Testis (tissue), 3 donors: ENCODE measurements around the gene ATF2. TPM values are rescaled to one million over a fixed set of nuclear protein-coding genes. Genes with fewer than 3 reads are reported as not detected.

Source experiments
- DNase-seq: peaks from one replicate; pipeline ENCODE4 v3.0.0-alpha.2; 2019
- H3K27ac ChIP-seq, 2 donors: fragments of 200-600 bp; sonication (generic); one replicate each; pipeline ENCODE4 v1.5.1; 2019
- H3K27me3 ChIP-seq: fragments of 200-600 bp; sonication (generic); one replicate; pipeline ENCODE4 v1.5.1; 2019
- H3K36me3 ChIP-seq: fragments of 200-600 bp; sonication (generic); one replicate; pipeline ENCODE4 v1.5.1; 2017; ENCODE audit warnings: low read depth; ENCODE audit errors: missing control alignments
- H3K4me1 ChIP-seq: fragments of 200-600 bp; sonication (generic); one replicate; pipeline ENCODE4 v1.5.1; 2019
- H3K4me3 ChIP-seq, 2 donors: fragments of 200-600 bp; sonication (generic); one replicate each; pipeline ENCODE4 v1.5.1; 2017 to 2019
- H3K9me3 ChIP-seq: fragments of 200-600 bp; sonication (generic); one replicate; pipeline ENCODE4 v1.5.1; 2017
- CTCF ChIP-seq, 3 experiments: fragments of 450-650 bp in 2 of 3; fragments of 200-600 bp in 1 of 3; sonication (generic) in 1 of 3; IDR thresholded peaks; one replicate each; pipeline ENCODE4 v1.5.1; 2016 to 2019; ENCODE audit warnings: antibody characterized with exemption in 3 of 3, mild to moderate bottlenecking in 2 of 3, moderate library complexity in 1 of 3
- POLR2A ChIP-seq: fragments of 450-650 bp; IDR thresholded peaks from one replicate; pipeline ENCODE4 v1.6.1; 2017; ENCODE audit warnings: antibody characterized with exemption, mild to moderate bottlenecking, moderate library complexity
- WGBS, 2 donors: methylation state at CpG; one replicate each; pipeline ENCODE4 v1.1.5; 2018; 5-methylcytosine and 5-hydroxymethylcytosine counted together
- intact Hi-C: fragments of 100-400 bp; cut with DNase I; formaldehyde crosslinking; loops from one replicate; pipeline ENCODE4 v1.15.1; 2023; ENCODE audit warnings: low total_unique reads
- polyA plus RNA-seq: library from polyadenylated mRNA; stranded (reverse); fragments of 350-450 nt; fragmentation: Illumina TruSeq; extraction: RNeasy Lipid Tissue Mini Kit (QIAGEN cat#74804); gene quantifications from one replicate; pipeline ENCODE4 v1.2.3, GENCODE V29; 2014; ENCODE audit warnings: low read depth, low replicate concordance; ENCODE audit not compliant: insufficient read depth
- total RNA-seq, 2 donors: library from RNA; depleted of rRNA; stranded (reverse); fragments of >200 nt; gene quantifications; one replicate each; pipeline ENCODE4 v1.2.3, GENCODE V29; 2016

ATF2 gene
- total and polyA plus RNA-seq, 3 donors from 2014 or later: 59.9 to 92.2 (median 83.0) TPM

GRCh38 chr2:175167076-175167791 lies 769 bp downstream of the ATF2 start:
- TF ChIP-seq POLR2A: no peak
- TF ChIP-seq CTCF (IDR thresholded peaks at IDR 0.05): no peak
- H3K36me3 ChIP-seq: no peaks in the 10 kb centered on the region
- 0% methylated on average over 19 to 32 of the region's 32 CpGs for WGBS, 2 donors
- intact Hi-C loops: no loop called here
- no peaks in the 10 kb centered on the region for H3K27me3 ChIP-seq
- no peak for DNase-seq
- peak overlapping the region; percentile 92 to 97 for H3K4me3 ChIP-seq
- peak overlapping the region; percentile 95 to 99 for H3K27ac ChIP-seq
- H3K4me1 ChIP-seq: peaks cover 9% of the 10 kb centered on the region
- H3K9me3 ChIP-seq: no peaks in the 10 kb centered on the region

- TF ChIP-seq CTCF (IDR thresholded peaks at IDR 0.05) (no peak), POLR2A (no peak)
- H3K4me1 ChIP-seq: peaks cover 9% of the 10 kb centered on the region
- WGBS, 2 donors: 31 to 34% methylated on average over 9 of the region's 9 CpGs
Observed at GRCh38 chr2:175166216-175166824, 1.7 kb downstream of the ATF2 start.

GRCh38 chr2:175164235-175164634 lies 3.8 kb downstream of the ATF2 start:
- intact Hi-C loops: no loop called here
- H3K27ac ChIP-seq: no peak overlapping the region
- TF ChIP-seq POLR2A (no peak), CTCF (IDR thresholded peaks at IDR 0.05) (no peak)
- H3K9me3 ChIP-seq: no peaks in the 10 kb centered on the region
- no peak for DNase-seq
- 86% methylated on average over 8 of the region's 8 CpGs for WGBS, 2 donors
- no peaks in the 10 kb centered on the region for H3K36me3 ChIP-seq
- peaks cover 9% of the 10 kb centered on the region for H3K4me1 ChIP-seq
- no peak overlapping the region for H3K4me3 ChIP-seq
- H3K27me3 ChIP-seq: no peaks in the 10 kb centered on the region

More at GRCh38 chr2:175166216-175166824, 1.7 kb downstream of the ATF2 start:
- no peak for DNase-seq
- H3K4me3 ChIP-seq: peak overlapping the region; percentile 92 to 97
- H3K36me3 ChIP-seq: no peaks in the 10 kb centered on the region
- H3K9me3 ChIP-seq: no peaks in the 10 kb centered on the region
- intact Hi-C loops: no loop called here
- peak overlapping the region in 1 of 2 donors; percentile 99 for H3K27ac ChIP-seq
- H3K27me3 ChIP-seq: no peaks in the 10 kb centered on the region

GRCh38 chr2:175158894-175159293 lies 9.1 kb downstream of the ATF2 start:
- Histone ChIP-seq H3K36me3 (no peaks in the 10 kb centered on the region), H3K4me3 (no peak overlapping the region), H3K27ac (no peak overlapping the region), H3K4me1 (no peaks in the 10 kb centered on the region), H3K9me3 (no peaks in the 10 kb centered on the region), H3K27me3 (no peaks in the 10 kb centered on the region)
- intact Hi-C loops: no loop called here
- WGBS, 2 donors: 71 to 89% methylated on average over 4 of the region's 4 CpGs
- no peak for DNase-seq
- TF ChIP-seq POLR2A (no peak), CTCF (IDR thresholded peaks at IDR 0.05) (no peak)

- Histone ChIP-seq H3K36me3 (no peaks in the 10 kb centered on the region), H3K4me3 (no peak overlapping the region), H3K27ac (no peak overlapping the region), H3K4me1 (no peaks in the 10 kb centered on the region), H3K27me3 (no peaks in the 10 kb centered on the region), H3K9me3 (no peaks in the 10 kb centered on the region)
- DNase-seq: no peak
- 87 to 93% methylated on average over 5 of the region's 5 CpGs for WGBS, 2 donors
- TF ChIP-seq POLR2A: no peak
- TF ChIP-seq CTCF (IDR thresholded peaks at IDR 0.05): no peak
- intact Hi-C loops: no loop called here
Observed at GRCh38 chr2:175156534-175156933, 11.5 kb downstream of the ATF2 start.
